ENCODE data around the gene RBM43.
"Not testable (repeated sequence)": the region's sequence is repeated elsewhere in the genome, so short reads cannot be mapped to it uniquely, and the experiment has no call there.

The RBM43 gene

DNA sequence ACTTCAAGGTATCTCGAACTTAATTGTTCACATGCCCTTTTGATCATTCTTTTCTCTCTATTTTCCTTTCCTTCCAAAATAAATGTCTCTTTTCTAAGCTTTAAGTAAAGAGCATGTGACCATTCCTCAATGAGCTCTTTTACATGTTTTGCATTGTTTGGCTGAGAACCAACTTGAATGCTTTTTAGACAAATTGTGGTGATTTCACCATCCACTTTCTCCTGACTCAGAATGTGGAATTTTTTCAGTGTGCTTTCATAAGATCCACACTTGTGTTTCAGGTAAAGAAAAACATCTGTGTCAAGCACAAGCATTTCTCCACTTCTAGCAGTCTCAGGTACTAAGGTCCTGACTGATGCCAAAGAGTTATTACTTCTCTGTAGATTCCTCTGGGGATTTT lies 10.7 kb downstream of the RBM43 start:
- Histone ChIP-seq H3K27ac (ENCODE audit: low read depth, low read length) (no peak overlapping the region), H3K9me3 (ENCODE audit: control insufficient read depth in 5 of 5, low read length in 5 of 5) (peaks cover 4 to 9% (median 6%) of the 10 kb centered on the region in 5 donors), H3K27me3 (ENCODE audit: control insufficient read depth in 5 of 5, insufficient read depth in 4 of 5, low read length in 5 of 5) (no peaks in the 10 kb centered on the region), H3K4me1 (ENCODE audit: control insufficient read depth in 5 of 5, insufficient read depth in 5 of 5, low read length in 5 of 5) (no peaks in the 10 kb centered on the region), H3K4me3 (ENCODE audit: low read depth in 1 of 5, low read length in 5 of 5) (no peak overlapping the region), H3K36me3 (ENCODE audit: control insufficient read depth in 5 of 5, insufficient read depth in 5 of 5, low read length in 5 of 5) (peaks cover 26 to 51% (median 39%) of the 10 kb centered on the region in 5 donors), H3K9ac (ENCODE audit: low read length in 5 of 5) (no peak overlapping the region)

DNA sequence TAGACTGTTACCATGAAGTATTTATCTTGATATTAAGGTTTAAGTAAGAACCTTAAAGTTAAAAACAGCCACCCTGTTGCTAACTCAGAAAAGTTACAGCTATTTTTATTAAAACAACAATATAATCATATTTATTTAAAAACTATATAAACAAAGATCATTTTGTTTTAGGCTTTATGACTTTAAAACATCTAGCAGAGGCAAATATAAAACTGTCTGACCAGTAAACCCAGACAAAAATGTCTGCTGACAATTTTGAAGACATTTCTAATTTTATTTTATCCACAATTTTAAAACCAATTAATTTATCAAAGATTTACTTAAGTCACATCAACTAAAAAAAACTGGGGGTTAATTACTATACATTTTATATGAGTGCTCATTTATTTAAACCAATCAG lies 14.2 kb downstream of the RBM43 start:
- Histone ChIP-seq H3K27ac (ENCODE audit: low read depth, low read length) (no peak overlapping the region), H3K4me1 (ENCODE audit: control insufficient read depth in 5 of 5, insufficient read depth in 5 of 5, low read length in 5 of 5) (no peaks in the 10 kb centered on the region), H3K27me3 (ENCODE audit: control insufficient read depth in 5 of 5, insufficient read depth in 4 of 5, low read length in 5 of 5) (no peaks in the 10 kb centered on the region), H3K9me3 (ENCODE audit: control insufficient read depth in 5 of 5, low read length in 5 of 5) (peaks cover 4 to 9% (median 6%) of the 10 kb centered on the region in 5 donors), H3K9ac (ENCODE audit: low read length in 5 of 5) (no peak overlapping the region), H3K36me3 (ENCODE audit: control insufficient read depth in 5 of 5, insufficient read depth in 5 of 5, low read length in 5 of 5) (peaks cover 21 to 38% (median 28%) of the 10 kb centered on the region in 5 donors), H3K4me3 (ENCODE audit: low read depth in 1 of 5, low read length in 5 of 5) (no peak overlapping the region)

DNA sequence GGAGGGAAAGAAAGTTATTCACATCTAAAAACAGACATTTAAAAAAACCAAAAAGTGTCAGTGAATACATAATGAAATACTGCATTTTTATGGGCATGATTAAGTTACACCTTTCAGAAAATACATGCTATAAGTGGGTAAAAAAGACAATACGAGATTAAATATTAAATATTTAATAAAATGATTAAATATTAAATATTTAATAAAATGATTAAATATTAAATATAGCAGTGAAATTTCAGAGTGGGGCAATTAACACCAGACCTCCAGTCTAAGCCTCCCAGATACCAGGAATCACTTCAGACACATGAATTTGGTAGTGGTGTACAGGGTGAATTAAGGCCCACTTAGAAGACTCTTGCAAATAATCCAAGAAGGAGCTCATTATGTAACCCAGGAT lies 15.5 kb downstream of the RBM43 start:
- no peak overlapping the region for H3K4me3 ChIP-seq (ENCODE audit: low read depth in 1 of 5, low read length in 5 of 5)
- H3K9ac ChIP-seq (ENCODE audit: low read length in 5 of 5): no peak overlapping the region
- no peaks in the 10 kb centered on the region for H3K4me1 ChIP-seq (ENCODE audit: control insufficient read depth in 5 of 5, insufficient read depth in 5 of 5, low read length in 5 of 5)
- peaks cover 4 to 9% (median 6%) of the 10 kb centered on the region in 5 donors for H3K9me3 ChIP-seq (ENCODE audit: control insufficient read depth in 5 of 5, low read length in 5 of 5)
- no peak overlapping the region for H3K27ac ChIP-seq (ENCODE audit: low read depth, low read length)
- H3K27me3 ChIP-seq (ENCODE audit: control insufficient read depth in 5 of 5, insufficient read depth in 4 of 5, low read length in 5 of 5): no peaks in the 10 kb centered on the region
- peaks cover 17 to 26% (median 20%) of the 10 kb centered on the region in 5 donors for H3K36me3 ChIP-seq (ENCODE audit: control insufficient read depth in 5 of 5, insufficient read depth in 5 of 5, low read length in 5 of 5)

DNA sequence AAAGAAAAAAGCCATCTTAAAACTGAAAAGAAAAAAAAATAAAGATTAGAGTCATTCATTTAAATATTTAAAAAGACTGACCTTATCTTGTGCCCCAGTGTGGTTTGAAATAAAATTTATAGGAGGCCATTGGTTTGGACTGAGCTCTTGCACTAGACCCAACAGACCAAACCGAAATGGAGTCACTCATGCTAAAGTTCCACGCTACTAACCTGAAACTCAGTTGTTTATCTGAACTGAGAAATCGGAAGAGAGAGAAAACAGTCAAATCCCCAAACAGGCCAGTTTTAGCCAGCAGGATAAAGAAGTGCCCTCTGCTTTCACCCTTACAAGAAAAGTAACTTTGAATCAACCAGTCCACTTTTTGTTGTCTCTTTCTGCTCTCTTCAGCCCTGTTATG lies 18.2 kb downstream of the RBM43 start:
- no peak overlapping the region for H3K4me3 ChIP-seq (ENCODE audit: low read depth in 1 of 5, low read length in 5 of 5)
- peaks cover 0 to 5% (median under 1%) of the 10 kb centered on the region in 5 donors for H3K36me3 ChIP-seq (ENCODE audit: control insufficient read depth in 5 of 5, insufficient read depth in 5 of 5, low read length in 5 of 5)
- no peak overlapping the region for H3K27ac ChIP-seq (ENCODE audit: low read depth, low read length)

DNA sequence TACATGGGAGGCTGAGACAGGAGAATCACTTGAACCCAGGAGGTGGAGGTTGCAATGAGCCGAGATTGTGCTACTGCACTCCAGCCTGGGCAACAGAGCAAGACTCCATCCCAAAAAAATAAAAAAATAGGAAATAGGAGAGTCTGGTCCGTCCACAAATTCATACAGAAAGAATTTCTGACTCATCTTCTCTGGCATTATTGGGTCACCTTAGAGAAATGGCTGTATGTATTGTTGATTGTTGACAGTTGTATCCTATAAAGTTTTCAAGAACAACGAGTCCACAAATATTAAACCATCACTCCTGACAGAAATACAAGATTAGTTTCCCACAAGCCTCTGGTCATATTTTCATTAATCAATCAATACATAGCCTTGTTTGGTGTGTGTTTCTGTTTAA lies 20.4 kb downstream of the RBM43 start:
- Histone ChIP-seq H3K27me3 (ENCODE audit: control insufficient read depth in 5 of 5, insufficient read depth in 4 of 5, low read length in 5 of 5) (no peaks in the 10 kb centered on the region), H3K36me3 (ENCODE audit: control insufficient read depth in 5 of 5, insufficient read depth in 5 of 5, low read length in 5 of 5) (no peaks in the 10 kb centered on the region), H3K9me3 (ENCODE audit: control insufficient read depth in 5 of 5, low read length in 5 of 5) (no peaks in the 10 kb centered on the region), H3K9ac (ENCODE audit: low read length in 5 of 5) (no peak overlapping the region), H3K4me1 (ENCODE audit: control insufficient read depth in 5 of 5, insufficient read depth in 5 of 5, low read length in 5 of 5) (peaks cover 0 to 15% (median 0%) of the 10 kb centered on the region in 5 donors), H3K27ac (ENCODE audit: low read depth, low read length) (no peak overlapping the region), H3K4me3 (ENCODE audit: low read depth in 1 of 5, low read length in 5 of 5) (no peak overlapping the region)

More for the DNA sequence above, 18.2 kb downstream of the RBM43 start:
- Histone ChIP-seq H3K4me1 (ENCODE audit: control insufficient read depth in 5 of 5, insufficient read depth in 5 of 5, low read length in 5 of 5) (peaks cover 0 to 4% (median 0%) of the 10 kb centered on the region in 5 donors), H3K9ac (ENCODE audit: low read length in 5 of 5) (no peak overlapping the region), H3K9me3 (ENCODE audit: control insufficient read depth in 5 of 5, low read length in 5 of 5) (peaks cover 0 to under 1% (median 0%) of the 10 kb centered on the region in 5 donors), H3K27me3 (ENCODE audit: control insufficient read depth in 5 of 5, insufficient read depth in 4 of 5, low read length in 5 of 5) (no peaks in the 10 kb centered on the region)

DNA sequence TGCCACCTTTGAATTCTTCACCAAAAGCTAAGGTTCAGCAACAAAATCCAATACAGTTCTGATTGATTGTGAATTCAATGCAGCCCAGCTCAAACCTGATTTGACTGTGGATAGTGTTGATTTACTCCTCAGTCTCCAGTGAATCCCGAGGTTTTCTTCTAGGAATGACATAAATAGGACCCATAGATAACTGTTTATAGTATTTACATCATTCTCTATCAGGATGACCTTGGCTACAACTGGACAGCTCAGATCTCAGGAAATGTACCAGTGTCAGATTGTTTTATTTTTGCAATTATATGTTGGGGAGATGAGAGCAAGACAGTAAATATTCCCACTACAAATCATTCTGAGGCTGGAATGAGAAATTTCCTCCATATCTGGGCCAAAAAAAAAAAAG lies 21.2 kb downstream of the RBM43 start:
- H3K9ac ChIP-seq (ENCODE audit: low read length in 5 of 5): no peak overlapping the region
- no peaks in the 10 kb centered on the region for H3K36me3 ChIP-seq (ENCODE audit: control insufficient read depth in 5 of 5, insufficient read depth in 5 of 5, low read length in 5 of 5)
- peaks cover 0 to 15% (median 0%) of the 10 kb centered on the region in 5 donors for H3K4me1 ChIP-seq (ENCODE audit: control insufficient read depth in 5 of 5, insufficient read depth in 5 of 5, low read length in 5 of 5)
- no peaks in the 10 kb centered on the region for H3K9me3 ChIP-seq (ENCODE audit: control insufficient read depth in 5 of 5, low read length in 5 of 5)
- no peak overlapping the region for H3K4me3 ChIP-seq (ENCODE audit: low read depth in 1 of 5, low read length in 5 of 5)
- H3K27me3 ChIP-seq (ENCODE audit: control insufficient read depth in 5 of 5, insufficient read depth in 4 of 5, low read length in 5 of 5): no peaks in the 10 kb centered on the region
- no peak overlapping the region for H3K27ac ChIP-seq (ENCODE audit: low read depth, low read length)

DNA sequence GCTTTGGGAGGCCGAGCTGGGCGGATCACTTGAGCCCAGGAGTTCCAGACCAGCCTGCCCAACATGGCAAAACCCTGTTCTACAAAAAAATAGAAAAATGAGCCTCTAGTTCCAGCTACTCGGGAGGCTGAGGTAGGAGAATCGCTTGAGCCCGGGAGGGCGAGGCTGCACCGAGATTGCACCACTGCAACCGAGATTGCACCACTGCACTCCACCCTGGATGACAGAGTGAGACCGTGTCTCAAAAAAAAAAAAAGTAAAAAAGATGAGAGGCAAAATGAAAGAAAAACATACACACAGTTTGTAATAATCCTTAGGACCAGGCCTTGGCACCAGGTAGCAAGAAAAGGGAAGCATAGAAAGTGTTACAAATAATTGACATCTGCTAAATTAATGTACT lies 22.0 kb downstream of the RBM43 start:
- Histone ChIP-seq H3K27me3 (ENCODE audit: control insufficient read depth in 5 of 5, insufficient read depth in 4 of 5, low read length in 5 of 5) (no peaks in the 10 kb centered on the region), H3K9me3 (ENCODE audit: control insufficient read depth in 5 of 5, low read length in 5 of 5) (no peaks in the 10 kb centered on the region), H3K4me1 (ENCODE audit: control insufficient read depth in 5 of 5, insufficient read depth in 5 of 5, low read length in 5 of 5) (peaks cover 0 to 15% (median 0%) of the 10 kb centered on the region in 5 donors), H3K27ac (ENCODE audit: low read depth, low read length) (no peak overlapping the region), H3K4me3 (ENCODE audit: low read depth in 1 of 5, low read length in 5 of 5) (no peak overlapping the region), H3K36me3 (ENCODE audit: control insufficient read depth in 5 of 5, insufficient read depth in 5 of 5, low read length in 5 of 5) (no peaks in the 10 kb centered on the region), H3K9ac (ENCODE audit: low read length in 5 of 5) (no peak overlapping the region)

DNA sequence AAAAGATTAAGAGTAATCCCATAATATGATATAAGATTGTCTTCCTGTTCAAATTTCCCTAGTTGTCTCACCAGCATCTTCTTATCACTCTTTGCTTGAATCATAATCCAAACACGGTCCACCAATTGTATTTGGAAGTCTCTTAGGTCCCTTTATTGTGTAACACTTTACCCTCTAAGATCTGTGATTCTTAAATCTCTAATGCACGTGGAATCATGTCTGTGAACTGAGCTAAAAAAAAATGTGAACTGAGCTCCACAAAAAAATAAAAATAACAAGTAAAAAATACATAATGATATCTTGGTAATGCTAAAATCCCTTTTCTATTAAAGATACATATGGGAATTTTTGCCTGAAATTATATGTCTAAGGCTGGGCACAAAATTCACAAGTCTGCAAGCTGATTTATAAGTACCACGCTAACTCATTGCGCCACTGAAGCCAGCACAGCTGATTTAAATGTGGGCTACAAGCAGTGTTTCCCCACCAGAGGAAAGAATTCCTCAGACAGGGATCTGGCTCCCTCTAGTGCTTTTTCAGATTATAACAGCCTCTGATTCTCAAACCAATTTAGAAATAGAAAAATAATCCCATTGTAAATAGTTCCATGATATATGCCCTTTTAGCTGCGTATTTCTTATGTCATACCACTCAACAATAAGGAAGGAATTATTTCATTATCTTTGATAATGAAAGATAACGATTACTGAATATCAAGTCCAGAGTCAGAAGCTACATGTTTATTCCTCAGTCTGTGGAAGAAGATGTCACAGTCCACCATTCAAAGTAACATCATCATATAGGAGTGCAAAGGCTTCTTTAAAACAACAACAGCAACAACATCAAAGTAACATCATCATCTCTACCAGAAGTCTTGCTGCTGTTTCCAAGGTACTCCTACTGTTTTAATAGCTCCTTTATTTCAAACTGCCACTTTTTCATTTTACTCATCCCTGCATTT lies 22.9 kb downstream of the RBM43 start:
- Histone ChIP-seq H3K36me3 (ENCODE audit: control insufficient read depth in 5 of 5, insufficient read depth in 5 of 5, low read length in 5 of 5) (no peaks in the 10 kb centered on the region), H3K4me1 (ENCODE audit: control insufficient read depth in 5 of 5, insufficient read depth in 5 of 5, low read length in 5 of 5) (peaks cover 0 to 15% (median 0%) of the 10 kb centered on the region in 5 donors), H3K9ac (ENCODE audit: low read length in 5 of 5) (no peak overlapping the region), H3K4me3 (ENCODE audit: low read depth in 1 of 5, low read length in 5 of 5) (no peak overlapping the region), H3K9me3 (ENCODE audit: control insufficient read depth in 5 of 5, low read length in 5 of 5) (no peaks in the 10 kb centered on the region), H3K27me3 (ENCODE audit: control insufficient read depth in 5 of 5, insufficient read depth in 4 of 5, low read length in 5 of 5) (no peaks in the 10 kb centered on the region), H3K27ac (ENCODE audit: low read depth, low read length) (no peak overlapping the region)

DNA sequence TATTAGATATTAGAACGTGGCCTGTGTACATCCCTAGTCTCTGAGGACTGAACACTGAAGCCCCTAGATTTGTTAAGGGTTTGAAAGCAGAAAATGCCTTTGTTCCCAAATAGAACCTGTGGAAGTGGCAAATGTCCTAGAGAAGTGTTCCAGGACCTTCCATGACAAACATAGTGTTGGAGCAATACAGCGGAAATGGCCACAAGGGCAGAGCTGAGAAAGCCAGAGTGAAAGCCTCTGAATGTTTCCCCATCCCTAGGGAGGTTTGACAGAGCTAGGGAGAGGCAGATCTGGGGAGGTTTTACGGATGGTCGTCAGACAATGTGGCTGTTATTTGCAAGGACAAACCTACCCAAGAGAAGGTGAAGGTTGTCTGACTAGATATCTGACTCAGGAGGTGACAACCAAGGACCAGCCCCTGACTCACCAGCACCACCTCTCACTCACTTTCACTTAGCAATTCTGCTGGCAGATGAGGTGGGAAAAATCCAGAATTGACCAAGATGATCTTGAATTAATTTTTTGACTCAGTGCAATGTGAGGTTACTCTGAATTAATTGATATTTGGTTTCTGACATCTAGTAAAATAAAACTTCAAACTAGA lies 24.1 kb downstream of the RBM43 start:
- Histone ChIP-seq H3K27ac (ENCODE audit: low read depth, low read length) (no peak overlapping the region), H3K9me3 (ENCODE audit: control insufficient read depth in 5 of 5, low read length in 5 of 5) (peaks cover 0 to 6% (median 0%) of the 10 kb centered on the region in 5 donors), H3K36me3 (ENCODE audit: control insufficient read depth in 5 of 5, insufficient read depth in 5 of 5, low read length in 5 of 5) (no peaks in the 10 kb centered on the region), H3K4me3 (ENCODE audit: low read depth in 1 of 5, low read length in 5 of 5) (no peak overlapping the region), H3K27me3 (ENCODE audit: control insufficient read depth in 5 of 5, insufficient read depth in 4 of 5, low read length in 5 of 5) (no peaks in the 10 kb centered on the region), H3K4me1 (ENCODE audit: control insufficient read depth in 5 of 5, insufficient read depth in 5 of 5, low read length in 5 of 5) (peaks cover 0 to 15% (median 0%) of the 10 kb centered on the region in 5 donors), H3K9ac (ENCODE audit: low read length in 5 of 5) (no peak overlapping the region)

DNA sequence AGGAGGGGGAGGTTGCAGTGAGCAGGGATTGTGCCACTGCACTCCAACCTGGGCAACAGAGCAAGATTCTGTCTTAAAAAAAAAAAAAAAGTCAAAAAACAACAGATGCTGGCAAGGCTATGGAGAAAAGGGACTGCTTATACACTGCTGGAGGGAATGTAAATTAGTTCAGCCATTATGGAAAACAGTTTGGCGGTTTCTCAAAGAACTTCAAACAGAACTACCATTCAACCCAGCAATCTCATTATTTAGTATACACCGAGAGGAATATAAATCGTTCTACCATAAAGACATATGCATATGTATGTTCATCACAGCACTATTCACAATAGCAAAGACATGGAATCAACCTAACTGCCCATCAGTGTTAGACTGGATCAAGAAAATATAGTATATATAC lies 27.9 kb downstream of the RBM43 start:
- H3K4me3 ChIP-seq (ENCODE audit: low read depth in 1 of 5, low read length in 5 of 5); H3K9me3 ChIP-seq (ENCODE audit: control insufficient read depth in 5 of 5, low read length in 5 of 5); H3K27ac ChIP-seq (ENCODE audit: low read depth, low read length); H3K9ac ChIP-seq (ENCODE audit: low read length in 5 of 5); H3K36me3 ChIP-seq (ENCODE audit: control insufficient read depth in 5 of 5, insufficient read depth in 5 of 5, low read length in 5 of 5); H3K27me3 ChIP-seq (ENCODE audit: control insufficient read depth in 5 of 5, insufficient read depth in 4 of 5, low read length in 5 of 5): not testable (repeated sequence)
- H3K4me1 ChIP-seq (ENCODE audit: control insufficient read depth in 5 of 5, insufficient read depth in 5 of 5, low read length in 5 of 5): peaks cover 0 to 18% (median 0%) of the 10 kb centered on the region in 5 donors
